ENCODE results near the gene CYP4V2.

CYP4V2 gene

DNA sequence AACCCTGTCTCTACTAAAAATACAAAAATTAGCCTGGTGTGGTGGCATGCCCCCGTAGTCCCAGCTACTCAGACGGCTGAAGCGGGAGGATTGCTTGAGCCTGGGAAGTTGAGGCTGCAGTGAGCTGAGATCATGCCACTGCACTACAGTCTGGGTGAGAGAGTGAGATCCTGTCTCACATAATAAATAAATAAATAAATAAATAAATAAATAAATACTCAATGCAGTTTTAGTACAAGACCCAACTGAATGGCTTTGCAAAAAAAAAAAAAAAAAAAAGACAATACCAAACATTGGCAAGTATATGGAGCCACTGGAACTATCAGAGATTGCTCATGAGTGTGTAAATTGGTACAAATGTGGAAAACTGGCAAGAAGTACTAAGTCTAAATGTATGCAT lies 3.3 kb upstream of the CYP4V2 start:
- no peak for DNase-seq (ENCODE audit: extremely low read depth in 1 of 2, low read depth in 1 of 2)

DNA sequence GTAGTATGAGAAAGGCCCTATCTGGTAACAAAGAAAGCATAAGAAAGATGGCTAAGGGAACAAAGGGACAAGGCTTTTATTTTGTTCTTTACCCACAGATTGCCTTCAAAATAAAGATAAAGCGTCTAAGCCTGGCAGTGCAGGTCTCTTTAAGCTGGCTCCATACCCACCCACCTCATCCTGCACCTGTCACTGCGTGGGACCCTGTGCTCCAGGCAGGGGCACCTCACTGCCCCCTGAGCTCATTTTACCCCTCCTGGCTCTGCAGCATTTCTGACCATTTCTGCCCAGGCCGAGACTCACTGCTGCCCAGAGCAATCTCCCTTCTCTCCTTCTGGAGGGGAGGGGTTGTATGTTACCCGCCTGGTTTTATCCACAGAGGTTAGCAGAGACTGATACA lies 1.7 kb upstream of the CYP4V2 start:
- DNase-seq (ENCODE audit: extremely low read depth in 1 of 2, low read depth in 1 of 2) = no peak

DNA sequence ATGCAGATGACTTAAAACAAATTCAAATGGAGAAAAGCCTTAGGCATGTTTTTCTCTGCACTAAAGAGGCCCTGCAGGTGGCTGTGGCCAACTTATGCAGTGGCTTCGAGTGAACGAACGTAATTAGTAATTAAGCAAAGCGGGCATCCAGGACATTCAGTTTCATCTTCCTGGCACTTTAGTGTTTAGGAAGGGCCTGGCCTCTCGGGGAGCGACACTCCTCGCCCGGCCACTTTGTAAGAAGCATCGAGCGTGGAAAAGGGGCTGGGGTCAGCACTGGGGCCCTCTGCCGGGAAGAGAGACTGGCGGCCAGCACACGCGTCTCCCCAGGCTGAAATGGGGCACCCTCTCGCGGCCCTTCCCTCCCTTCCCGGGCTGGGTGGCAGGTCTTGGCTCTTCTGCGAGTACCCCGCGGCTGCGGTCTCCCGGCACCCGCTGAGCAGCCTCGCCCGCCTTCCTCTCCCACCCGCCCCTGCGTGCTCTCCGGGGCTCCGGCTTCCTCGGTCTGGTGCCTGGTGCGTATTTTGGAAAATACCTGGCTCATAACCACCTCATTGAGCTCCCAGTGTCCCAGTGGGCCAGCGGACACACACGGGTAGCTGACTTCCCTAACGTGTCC lies 677 bp upstream of the CYP4V2 start:
- peak in 1 of 2 donors; percentile 42 for DNase-seq (ENCODE audit: extremely low read depth in 1 of 2, low read depth in 1 of 2)

DNA sequence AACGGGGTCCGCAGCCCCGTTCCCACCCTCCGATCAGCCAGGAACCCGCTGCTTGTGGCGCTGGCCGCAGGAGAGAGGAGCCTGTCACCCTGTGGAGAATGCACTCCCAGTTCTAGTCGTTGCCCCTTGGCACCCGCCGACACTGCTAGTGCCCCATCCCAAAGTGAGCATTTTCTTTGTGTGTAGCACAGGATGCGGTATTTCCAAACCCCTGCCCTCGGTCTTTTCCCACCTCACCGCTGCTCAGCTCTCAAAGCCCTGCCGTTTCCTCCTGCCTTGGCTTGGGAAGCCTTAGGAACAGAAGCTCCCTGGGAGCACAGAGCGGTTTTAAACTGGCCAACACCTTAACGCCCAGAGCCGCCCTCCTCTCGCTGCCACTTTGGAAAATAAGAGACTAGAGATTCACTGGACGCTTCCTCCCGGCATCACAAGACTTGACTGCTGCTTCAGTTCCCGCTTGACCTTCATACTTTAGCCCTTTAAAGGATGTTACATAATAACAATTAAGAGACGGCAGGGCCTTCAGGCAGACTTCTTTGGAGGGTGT lies 772 bp downstream of the CYP4V2 start:
- DNase-seq (ENCODE audit: extremely low read depth in 1 of 2, low read depth in 1 of 2) = peak in 1 of 2 donors; percentile 8

DNA sequence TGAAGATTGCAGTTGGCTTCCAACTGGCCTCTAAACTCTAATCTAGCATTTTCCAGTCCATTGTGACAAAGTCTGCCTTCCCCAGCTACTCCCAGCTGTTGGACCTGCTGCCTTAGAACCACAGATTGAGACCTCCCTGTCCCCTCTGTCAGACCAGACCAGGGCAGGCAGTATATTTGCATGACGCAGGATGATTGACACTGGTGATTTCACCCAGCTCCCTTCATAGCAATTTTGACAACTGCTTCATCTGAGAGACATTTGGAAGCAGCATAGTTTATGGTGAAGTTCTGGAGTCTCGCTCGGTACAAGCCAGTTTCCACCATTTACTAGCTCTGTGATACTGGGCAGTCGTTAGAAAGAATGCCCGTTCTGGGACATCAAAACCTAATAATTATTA lies 2.5 kb downstream of the CYP4V2 start:
- DNase-seq (ENCODE audit: extremely low read depth in 1 of 2, low read depth in 1 of 2) = no peak

DNA sequence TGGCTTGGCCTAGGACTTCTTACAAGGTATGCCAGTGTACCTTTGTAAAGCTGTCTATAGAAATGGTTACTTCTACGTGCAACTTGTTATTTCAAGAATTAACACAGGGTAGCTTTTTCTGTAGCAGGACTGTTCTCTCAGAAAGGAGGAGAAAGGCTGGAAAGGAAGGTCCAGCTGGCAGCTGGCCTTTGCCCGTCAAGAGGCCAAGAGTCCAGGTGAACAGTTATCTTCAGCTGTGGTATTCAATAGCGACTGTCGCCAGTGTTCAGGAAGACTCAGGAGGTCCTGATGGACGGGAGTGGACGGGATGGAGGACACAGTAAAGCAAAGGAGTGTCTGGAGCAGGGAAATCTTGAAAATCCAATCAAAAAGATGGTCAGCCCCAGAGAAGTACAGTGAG lies 4.7 kb downstream of the CYP4V2 start:
- DNase-seq (ENCODE audit: extremely low read depth in 1 of 2, low read depth in 1 of 2) = no peak

DNA sequence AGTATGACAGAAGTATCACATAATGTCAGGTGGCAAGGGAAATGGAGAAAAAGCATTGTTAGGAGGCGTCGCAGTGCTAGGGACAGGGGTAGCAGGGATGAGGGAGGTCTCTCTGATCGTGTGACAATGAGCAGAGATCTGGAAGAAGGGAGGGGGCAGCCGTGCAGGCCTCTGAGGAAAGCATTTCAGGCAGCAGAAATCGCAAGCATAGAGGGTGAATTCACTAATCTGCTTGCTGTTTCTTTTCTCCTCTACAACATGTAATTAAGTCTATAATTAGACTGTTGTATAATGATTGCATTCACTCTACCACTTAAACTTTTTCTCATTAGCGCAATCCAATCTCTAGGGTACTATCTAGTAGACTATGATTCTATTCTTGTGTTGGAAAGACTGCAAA lies 9.1 kb downstream of the CYP4V2 start:
- no peak for DNase-seq (ENCODE audit: extremely low read depth in 1 of 2, low read depth in 1 of 2)

DNA sequence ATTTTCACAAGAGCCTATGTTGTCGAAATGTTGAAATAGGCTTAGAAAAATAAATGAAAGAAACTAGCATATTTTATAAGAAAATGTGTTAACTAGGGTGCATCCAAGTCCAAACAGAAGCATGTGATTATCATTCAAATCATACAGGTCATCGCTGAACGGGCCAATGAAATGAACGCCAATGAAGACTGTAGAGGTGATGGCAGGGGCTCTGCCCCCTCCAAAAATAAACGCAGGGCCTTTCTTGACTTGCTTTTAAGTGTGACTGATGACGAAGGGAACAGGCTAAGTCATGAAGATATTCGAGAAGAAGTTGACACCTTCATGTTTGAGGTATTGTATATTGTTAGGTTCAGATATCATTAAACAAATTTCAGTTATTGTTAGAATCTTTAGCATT lies 9.6 kb downstream of the CYP4V2 start:
- no peak for DNase-seq (ENCODE audit: extremely low read depth in 1 of 2, low read depth in 1 of 2)

DNA sequence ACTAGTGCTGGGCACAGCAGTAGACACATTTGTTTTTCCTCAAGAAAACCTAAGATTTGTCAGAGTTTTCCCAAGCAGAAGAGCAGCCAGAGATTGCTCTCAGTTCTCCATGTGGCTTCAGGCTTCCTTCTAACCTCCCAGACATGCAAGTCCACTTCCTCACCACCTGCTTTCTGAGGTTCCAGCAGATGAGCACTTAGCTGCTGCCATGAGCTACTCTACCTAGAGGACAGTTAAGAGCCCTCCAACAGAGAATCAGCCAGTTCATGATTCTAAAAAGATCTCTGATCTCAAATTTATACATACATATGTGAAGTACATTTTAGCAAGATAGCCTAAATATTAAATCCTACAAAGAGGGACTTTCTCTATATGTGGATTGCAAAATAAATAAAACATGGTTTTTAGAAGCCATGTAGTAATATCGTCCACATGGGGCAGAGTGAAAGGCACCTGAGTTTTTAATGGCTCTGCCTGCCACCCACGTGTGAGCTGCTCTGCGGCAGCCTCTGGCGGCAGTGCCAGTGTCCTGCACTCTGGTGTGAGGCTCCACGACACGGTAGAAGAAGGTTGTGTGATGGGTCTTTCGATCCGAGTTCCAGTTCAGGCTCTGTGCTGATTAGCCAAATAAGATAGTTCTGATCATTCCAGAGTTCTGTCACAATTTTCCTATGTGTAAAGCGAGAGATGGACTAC lies 10.3 kb downstream of the CYP4V2 start:
- peak in 1 of 2 donors; percentile 34 for DNase-seq (ENCODE audit: extremely low read depth in 1 of 2, low read depth in 1 of 2)

DNA sequence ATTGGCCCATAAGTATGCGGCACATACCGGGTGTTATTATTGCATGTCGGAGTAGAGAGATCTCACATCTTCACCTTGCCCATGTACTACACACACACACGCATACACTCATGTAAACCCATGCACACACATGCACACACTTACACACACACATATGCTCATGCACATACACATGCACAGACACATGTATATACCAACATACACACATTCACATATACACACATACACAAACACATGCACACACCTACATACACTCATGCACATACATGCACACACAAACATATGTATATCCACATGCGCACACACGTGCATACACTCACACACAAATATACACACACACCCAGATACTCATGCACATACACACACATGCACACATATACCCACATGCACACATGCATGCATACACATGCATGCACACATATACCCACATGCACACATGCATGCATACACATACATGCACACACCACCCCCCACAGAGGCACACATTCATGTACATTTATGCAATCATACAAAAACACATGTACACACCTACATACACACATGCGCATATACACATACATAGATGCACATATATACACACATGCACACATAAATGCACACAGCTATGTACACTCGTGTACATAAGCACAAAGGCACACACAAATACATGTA lies 11.2 kb downstream of the CYP4V2 start:
- DNase-seq (ENCODE audit: extremely low read depth in 1 of 2, low read depth in 1 of 2) = no peak

DNA sequence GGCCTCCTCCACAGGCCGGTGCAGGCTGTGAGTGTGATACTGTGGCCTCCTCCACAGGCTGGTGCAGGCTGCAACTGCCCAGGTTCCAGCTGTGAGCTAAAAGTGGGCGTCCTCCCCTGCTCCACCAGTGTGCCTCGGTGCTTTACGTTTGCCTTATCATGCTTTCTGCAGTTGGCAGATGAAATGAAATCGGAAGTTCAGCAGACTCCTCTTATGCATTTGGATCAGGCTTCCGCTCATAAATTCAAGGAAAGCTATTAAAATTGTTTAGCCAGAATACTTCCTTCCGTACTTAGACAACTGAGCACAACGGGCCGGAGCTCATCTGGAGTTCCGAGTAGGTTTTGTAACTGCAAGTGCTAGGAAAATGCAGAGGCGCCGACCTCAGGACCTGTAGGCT lies 12.0 kb downstream of the CYP4V2 start:
- no peak for DNase-seq (ENCODE audit: extremely low read depth in 1 of 2, low read depth in 1 of 2)

DNA sequence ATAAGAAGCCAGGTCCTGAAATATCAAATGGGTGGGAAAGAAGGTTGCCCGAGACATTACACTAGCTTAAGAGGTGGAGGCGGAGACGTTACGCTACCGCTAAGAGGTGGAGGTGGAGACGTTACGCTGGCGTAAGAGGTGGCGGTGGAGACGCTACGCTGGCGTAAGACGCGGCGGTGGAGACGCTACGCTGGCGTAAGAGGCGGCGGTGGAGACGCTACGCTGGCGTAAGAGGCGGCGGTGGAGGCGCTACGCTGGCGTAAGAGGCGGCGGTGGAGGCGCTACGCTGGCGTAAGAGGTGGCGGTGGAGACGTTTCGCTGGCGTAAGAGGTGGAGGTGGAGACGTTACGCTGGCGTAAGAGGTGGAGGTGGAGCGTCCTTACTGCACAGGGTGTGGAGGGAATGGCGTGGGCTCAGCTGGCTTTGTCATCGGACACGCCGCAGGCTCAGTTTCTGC lies 12.8 kb downstream of the CYP4V2 start:
- DNase-seq (ENCODE audit: extremely low read depth in 1 of 2, low read depth in 1 of 2) = peak in 1 of 2 donors; percentile 45

DNA sequence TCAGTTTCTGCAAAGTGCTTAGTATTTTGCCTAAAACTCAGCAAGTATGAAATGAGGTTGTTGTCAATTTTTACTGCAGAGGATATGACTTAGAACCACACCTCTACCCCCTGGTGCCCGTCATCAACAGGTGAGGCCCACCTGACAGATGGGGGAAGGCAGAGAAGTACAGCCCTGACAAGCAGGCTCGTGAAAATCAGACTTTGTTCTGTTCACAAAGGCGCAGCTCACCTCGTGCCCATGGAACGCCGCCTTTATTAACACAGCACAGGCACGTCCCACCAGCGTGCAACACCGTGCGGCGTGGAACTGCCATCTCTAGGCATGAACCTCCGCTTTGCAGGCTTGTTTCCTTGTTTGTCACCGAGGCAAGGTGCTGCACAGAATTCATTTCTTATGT lies 13.3 kb downstream of the CYP4V2 start:
- DNase-seq (ENCODE audit: extremely low read depth in 1 of 2, low read depth in 1 of 2) = no peak

DNA sequence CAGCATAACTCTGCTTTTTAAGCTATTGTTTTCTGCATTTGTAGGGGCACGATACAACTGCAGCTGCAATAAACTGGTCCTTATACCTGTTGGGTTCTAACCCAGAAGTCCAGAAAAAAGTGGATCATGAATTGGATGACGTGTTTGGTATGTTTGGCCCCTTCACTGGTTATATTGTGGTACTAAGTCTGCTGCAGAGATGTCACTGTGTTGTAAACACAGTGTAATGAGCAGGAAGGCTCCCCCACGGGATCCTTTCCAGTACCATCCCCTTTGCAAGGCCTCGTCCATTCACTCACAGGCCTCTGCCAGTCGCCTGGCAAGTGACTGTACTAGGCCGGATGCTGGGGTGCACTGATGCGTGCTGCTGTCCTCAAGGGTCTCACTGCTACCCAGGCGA lies 13.8 kb downstream of the CYP4V2 start:
- no peak for DNase-seq (ENCODE audit: extremely low read depth in 1 of 2, low read depth in 1 of 2)

DNA sequence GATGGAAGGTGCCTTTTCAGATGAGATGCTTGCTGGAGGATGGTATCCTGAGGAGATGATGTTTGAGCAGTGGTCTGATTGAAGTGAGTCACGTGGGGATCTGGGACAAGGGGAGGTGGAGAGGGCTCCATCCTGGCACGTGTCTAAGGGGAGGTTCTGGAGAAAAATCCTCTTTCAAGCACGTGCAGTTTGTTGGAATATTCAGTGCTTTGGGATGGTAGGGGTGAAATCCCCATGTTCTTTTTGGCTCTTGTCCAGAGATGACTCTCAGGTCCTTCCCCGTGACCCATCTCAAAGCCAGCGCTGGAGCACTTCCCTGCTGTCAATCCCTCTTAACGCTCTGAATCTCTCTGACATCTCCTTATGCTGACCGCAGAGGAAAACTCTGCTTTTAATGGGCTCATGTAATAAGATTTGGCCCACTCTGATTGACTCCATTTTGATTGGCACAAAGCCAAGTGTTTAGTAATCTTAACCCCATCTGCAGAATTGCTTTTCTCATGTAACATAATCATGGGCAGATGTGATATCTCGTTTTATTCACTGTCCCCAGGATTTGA lies 25.2 kb downstream of the CYP4V2 start:
- DNase-seq (ENCODE audit: extremely low read depth in 1 of 2, low read depth in 1 of 2) = no peak

DNA sequence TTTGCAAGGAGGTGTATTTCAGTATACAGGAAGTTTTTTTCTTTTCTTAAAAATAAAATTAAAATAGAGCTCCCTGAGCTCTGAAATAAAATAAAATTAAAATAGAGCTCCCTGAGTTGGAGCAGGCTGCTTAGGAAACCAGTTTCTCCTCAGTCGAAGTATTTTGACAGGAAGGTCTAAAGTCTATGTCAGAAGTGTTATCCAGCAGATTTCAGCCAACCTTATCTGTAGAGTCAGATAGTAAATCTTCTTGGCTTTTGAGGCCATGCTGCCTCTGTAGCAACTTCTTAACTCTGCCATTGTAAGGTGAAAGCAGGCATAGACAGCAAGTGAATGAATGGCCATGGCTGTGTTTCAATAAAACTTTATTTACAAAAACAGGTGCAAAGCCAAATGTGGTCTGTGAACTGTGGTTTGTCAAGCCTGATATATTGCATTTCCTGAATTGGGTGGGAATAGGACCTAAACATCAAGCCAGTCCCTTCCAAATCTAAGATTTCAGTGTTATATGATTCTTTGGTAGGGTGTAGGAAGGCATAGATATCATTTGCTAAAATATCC lies 26.4 kb downstream of the CYP4V2 start:
- DNase-seq (ENCODE audit: extremely low read depth in 1 of 2, low read depth in 1 of 2) = no peak

DNA sequence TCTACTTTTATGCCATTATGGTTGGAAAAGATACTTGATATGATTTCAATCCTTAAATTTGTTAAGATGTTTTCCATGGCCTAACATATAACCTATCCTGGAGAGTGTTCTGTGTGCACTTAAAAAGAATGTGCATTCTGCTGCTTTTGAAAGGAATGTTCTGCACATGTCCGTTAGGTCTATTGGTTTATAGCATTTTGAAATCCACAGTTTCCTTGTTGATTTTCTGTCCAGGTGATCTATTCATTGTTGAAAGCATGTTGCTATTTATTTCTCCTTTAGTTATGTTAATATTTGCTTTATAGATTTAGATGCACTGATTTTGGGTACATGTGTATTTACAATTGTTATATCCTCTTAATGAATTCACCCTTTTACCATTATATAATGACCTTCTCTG lies 30.3 kb downstream of the CYP4V2 start:
- no peak for DNase-seq (ENCODE audit: extremely low read depth in 1 of 2, low read depth in 1 of 2)

DNA sequence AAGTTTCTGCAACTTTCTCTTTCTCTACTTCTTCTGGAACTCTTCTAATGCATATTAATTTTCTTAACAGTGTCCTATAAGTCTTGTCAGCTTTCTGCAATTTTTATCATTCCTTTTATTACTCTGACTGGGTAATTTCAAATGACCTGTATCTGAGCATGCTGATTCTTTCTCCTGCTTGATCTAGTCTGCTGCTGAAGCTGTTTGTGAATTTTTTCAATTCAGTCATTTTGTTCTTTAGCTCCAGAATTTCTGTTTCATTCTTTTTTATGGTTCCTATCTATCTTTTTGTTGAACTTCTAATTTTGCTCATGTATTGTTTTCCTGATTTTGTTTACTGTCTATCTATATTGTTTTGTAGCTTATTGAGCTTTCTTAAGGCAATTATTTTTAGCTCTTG lies 34.5 kb downstream of the CYP4V2 start:
- no peak for DNase-seq (ENCODE audit: extremely low read depth in 1 of 2, low read depth in 1 of 2)

DNA sequence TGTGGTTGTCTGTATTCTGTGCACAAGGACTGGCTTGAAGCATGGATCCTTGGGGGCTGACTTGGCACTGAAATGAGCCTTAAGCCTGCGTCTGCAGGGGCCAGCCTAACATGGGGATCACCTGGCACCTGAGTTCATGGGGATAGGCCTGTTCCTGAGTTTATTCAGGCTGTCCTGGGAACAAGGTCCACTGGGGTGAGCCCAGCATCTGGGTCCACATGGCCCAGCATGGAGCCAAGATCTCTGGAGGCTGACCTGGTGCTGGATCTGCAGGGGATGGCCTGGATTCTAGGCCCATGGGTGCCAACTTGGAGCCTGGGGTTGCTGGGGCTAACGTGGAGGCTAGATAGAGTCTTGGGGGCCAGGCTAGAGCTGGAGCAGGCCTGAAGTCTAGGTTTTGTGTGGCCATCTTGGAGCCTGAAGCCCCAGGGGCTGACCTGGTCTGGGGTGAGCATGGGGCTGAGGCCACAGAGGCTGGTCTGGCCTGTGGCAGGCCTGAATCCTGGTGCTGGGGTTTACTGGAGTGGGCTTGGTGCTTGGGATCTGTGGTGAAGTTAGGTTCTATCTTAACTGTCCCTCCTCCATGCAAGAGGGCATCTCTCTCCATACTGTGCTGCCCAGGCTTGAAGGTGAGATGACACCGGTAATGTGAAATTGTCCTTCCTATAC lies 35.3 kb downstream of the CYP4V2 start:
- no peak for DNase-seq (ENCODE audit: extremely low read depth in 1 of 2, low read depth in 1 of 2)

DNA sequence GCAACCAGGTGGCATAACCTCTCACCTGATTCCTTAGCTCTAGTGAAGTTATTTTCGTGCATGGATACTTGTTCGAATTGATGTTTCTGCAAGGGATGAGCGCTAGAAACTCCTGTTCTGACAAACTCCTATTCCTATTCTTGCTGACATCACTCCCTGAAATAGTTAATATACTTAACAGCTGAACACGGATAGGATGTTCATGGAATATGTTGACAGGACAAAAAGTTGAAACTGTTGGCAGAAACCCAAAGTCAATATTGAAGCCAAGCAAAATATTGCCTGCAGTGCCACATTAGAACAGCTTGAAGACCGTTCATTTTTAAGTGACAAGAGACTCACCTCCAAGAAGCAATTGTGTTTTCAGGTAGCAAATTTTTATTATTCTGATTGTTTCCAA lies 35.9 kb downstream of the CYP4V2 start, which contains the start of gene KLKB1:
KLKB1 (plus strand) TSS at position 287 of the 400 bp plus-strand sequence. CDS start 689 bp downstream, outside the sequence.
- DNase-seq (ENCODE audit: extremely low read depth in 1 of 2, low read depth in 1 of 2) = no peak
